A549 (cell line): ENCODE measurements around the gene WNT9A. TPM values are rescaled to one million over a fixed set of nuclear protein-coding genes. Genes with fewer than 3 reads are reported as not detected.

Experiments
- ATAC-seq, 2 experiments: fragments of 200-7000 bp in 1 of 2; fragments of >200 bp in 1 of 2; cut with Nextera tagmentation in 1 of 2; cut with Tn5 transposase in 1 of 2; 3 replicates each; pipeline versions ENCODE4 v1.8.0 to v1.9.1; 2018 to 2020; ENCODE audit warnings: mild to moderate bottlenecking in 1 of 2, moderate library complexity in 1 of 2
- CTCF ChIA-PET: fragments of 300-600 bp; sonication (Branson Sonifier 250); formaldehyde crosslinking; extraction: SDS; loops from one replicate; lab custom pipeline; 2021; ENCODE audit warnings: antibody characterized with exemption, inconsistent platforms; lab: Yijun Ruan, JAX
- POLR2A ChIA-PET: fragments of 350-600 bp; formaldehyde crosslinking; extraction: SDS; loops from one replicate; lab custom pipeline; 2021; ENCODE audit warnings: antibody characterized with exemption, inconsistent platforms; lab: Yijun Ruan, JAX
- DNase-seq, 2 experiments: peaks; one replicate each; pipeline versions ENCODE4 v3.0.0 to v3.0.0-alpha.2; 2011 to 2016; ENCODE audit warnings: low read depth in 1 of 2, low spot score in 1 of 2
- FAIRE-seq: peaks from 2 replicates; lab custom pipeline; 2011; peaks lifted over from hg19 to GRCh38; lab: Jason Lieb, UNC
- H3K27ac ChIP-seq, 2 experiments: fragments of >200 bp; sonication (Bioruptor Twin); formaldehyde crosslinking; 3 replicates each; pipeline ENCODE4 v1.5.1; 2016 to 2017
- H3K4me1 ChIP-seq: fragments of >200 bp; sonication (Bioruptor Twin); formaldehyde crosslinking; 3 replicates; pipeline ENCODE4 v1.6.1; 2016
- H3K4me2 ChIP-seq: fragments of >200 bp; sonication (Bioruptor Twin); formaldehyde crosslinking; 3 replicates; pipeline ENCODE4 v1.6.1; 2016
- H3K4me3 ChIP-seq: fragments of >200 bp; sonication (Bioruptor Twin); formaldehyde crosslinking; 3 replicates; pipeline ENCODE4 v1.5.1; 2016
- H3K9me3 ChIP-seq: fragments of >200 bp; sonication (Bioruptor Twin); formaldehyde crosslinking; 3 replicates; pipeline ENCODE4 v1.6.1; 2016
- BCL3 ChIP-seq: fragments of >200 bp; sonication (Bioruptor Twin); formaldehyde crosslinking; IDR thresholded peaks from 3 replicates; pipeline ENCODE4 v1.6.1; 2016
- BHLHE40 ChIP-seq: IDR thresholded peaks from 2 replicates; pipeline ENCODE4 v1.6.1; 2012; ENCODE audit warnings: low read depth, low read length, inconsistent platforms
- CBX2 ChIP-seq: fragments of 200-600 bp; sonication (generic); IDR thresholded peaks from 2 replicates; pipeline ENCODE4 v1.6.1; 2016; ENCODE audit warnings: low read depth, mild to moderate bottlenecking, borderline replicate concordance
- CEBPB ChIP-seq, 2 experiments: fragments of >200 bp in 1 of 2; sonication (Bioruptor Twin) in 1 of 2; formaldehyde crosslinking in 1 of 2; IDR thresholded peaks; 2 replicates each; pipeline ENCODE4 v1.6.1; 2012 to 2016
- CHD2 ChIP-seq: fragments of 150-350 bp; IDR thresholded peaks from 2 replicates; pipeline ENCODE4 v1.6.1; 2014; ENCODE audit warnings: low read length; ENCODE audit not compliant: partially characterized antibody
- CTCF ChIP-seq: fragments of >200 bp; sonication (Bioruptor Twin); formaldehyde crosslinking; IDR thresholded peaks from 3 replicates; pipeline ENCODE4 v1.5.1; 2016
- EHF ChIP-seq: fragments of 250-450 bp; sonication (Bioruptor Pico); IDR thresholded peaks from 2 replicates; pipeline ENCODE4 v1.5.0; 2020; ENCODE audit warnings: mild to moderate bottlenecking
- EHMT2 ChIP-seq: fragments of 200-600 bp; sonication (generic); IDR thresholded peaks from 2 replicates; pipeline ENCODE4 v1.6.1; 2016; ENCODE audit warnings: antibody characterized with exemption, low read depth, mild to moderate bottlenecking, moderate library complexity
- ESRRA ChIP-seq: fragments of 150-350 bp; IDR thresholded peaks from 2 replicates; pipeline ENCODE4 v1.6.1; 2014; ENCODE audit warnings: mild to moderate bottlenecking, low read length, borderline replicate concordance
- FOSL2 ChIP-seq, 2 experiments: fragments of 450-650 bp in 1 of 2; fragments of >200 bp in 1 of 2; sonication (Bioruptor Twin) in 1 of 2; formaldehyde crosslinking; IDR thresholded peaks; 2 replicates each; pipeline versions ENCODE4 v1.5.0 to v1.6.1; 2016 to 2020; ENCODE audit warnings: mild to moderate bottlenecking in 1 of 2, moderate library complexity in 1 of 2
- FOXS1 ChIP-seq: fragments of 250-450 bp; sonication (Bioruptor Pico); IDR thresholded peaks from 2 replicates; pipeline ENCODE4 v1.5.0; 2020; ENCODE audit warnings: mild to moderate bottlenecking, moderate library complexity
- GATA3 ChIP-seq: IDR thresholded peaks from 2 replicates; pipeline ENCODE4 v1.6.1; 2012; ENCODE audit warnings: borderline replicate concordance
- HEYL ChIP-seq: fragments of 250-450 bp; sonication (Bioruptor Pico); IDR thresholded peaks from 2 replicates; pipeline ENCODE4 v1.8.0; 2021; ENCODE audit warnings: mild to moderate bottlenecking, moderate library complexity
- HOXB13 ChIP-seq: fragments of 250-450 bp; sonication (Bioruptor Pico); IDR thresholded peaks from 2 replicates; pipeline ENCODE4 v1.5.0; 2020; ENCODE audit warnings: low read depth, mild to moderate bottlenecking, moderate library complexity
- JUN ChIP-seq, 2 experiments: fragments of >200 bp; sonication (Bioruptor Twin); formaldehyde crosslinking; IDR thresholded peaks; 2 replicates in 1 of 2; 3 replicates in 1 of 2; pipeline ENCODE4 v1.6.1; 2016 to 2017
- KDM1A ChIP-seq: fragments of 200-600 bp; sonication (generic); IDR thresholded peaks from 2 replicates; pipeline ENCODE4 v1.6.1; 2016; ENCODE audit warnings: low read depth, mild to moderate bottlenecking
- MAX ChIP-seq: IDR thresholded peaks from 2 replicates; pipeline ENCODE4 v1.6.1; 2012
- MYC ChIP-seq: IDR thresholded peaks from 2 replicates; pipeline ENCODE4 v1.6.1; 2012; ENCODE audit warnings: mild to moderate bottlenecking, inconsistent platforms, low read length, improper control_type of control experiment, borderline replicate concordance
- PBX3 ChIP-seq: IDR thresholded peaks from 2 replicates; pipeline ENCODE4 v1.6.1; 2012
- PHF8 ChIP-seq: fragments of 200-600 bp; sonication (generic); IDR thresholded peaks from 2 replicates; pipeline ENCODE4 v1.6.1; 2016; ENCODE audit warnings: low read depth, mild to moderate bottlenecking, antibody characterized with exemption, moderate library complexity, borderline replicate concordance
- POLR2AphosphoS2 ChIP-seq: conservative IDR thresholded peaks from 2 replicates; pipeline ENCODE4 v1.6.1; 2012; ENCODE audit warnings: low read length, improper control_type of control experiment, inconsistent platforms
- SMC3 ChIP-seq: fragments of >200 bp; sonication (Bioruptor Twin); formaldehyde crosslinking; IDR thresholded peaks from 3 replicates; pipeline ENCODE4 v1.6.1; 2018; ENCODE audit warnings: inconsistent platforms
- TP53 ChIP-seq: fragments of 250-450 bp; sonication (Bioruptor Pico); IDR thresholded peaks from 2 replicates; pipeline ENCODE4 v1.5.0; 2021; ENCODE audit warnings: mild to moderate bottlenecking, moderate library complexity
- ZC3H11A ChIP-seq: fragments of 450-650 bp; IDR thresholded peaks from 2 replicates; pipeline ENCODE4 v1.6.1; 2014; ENCODE audit warnings: antibody characterized with exemption, mild to moderate bottlenecking
- ZNF302 ChIP-seq: fragments of 250-450 bp; sonication (Bioruptor Pico); IDR thresholded peaks from 2 replicates; pipeline ENCODE4 v1.9.0; 2021; ENCODE audit warnings: inconsistent platforms, mild to moderate bottlenecking, moderate library complexity
- ZSCAN20 ChIP-seq: fragments of 250-450 bp; sonication (Bioruptor Pico); IDR thresholded peaks from 2 replicates; pipeline ENCODE4 v1.8.0; 2022; ENCODE audit warnings: mild to moderate bottlenecking, moderate library complexity
- WGBS: methylation state at CpG from one replicate; pipeline ENCODE4 v1.1.6; 2017; ENCODE audit errors: missing lambda C conversion rate; 5-methylcytosine and 5-hydroxymethylcytosine counted together
- polyA plus RNA-seq, 4 experiments: library from polyadenylated mRNA; depleted of rRNA in 3 of 4; stranded (reverse); fragments of >200 nt; fragmentation: RNase III in 1 of 4; extraction: RNeasy Plus Mini Kit Qiagen cat#74134 plus additional on column Dnase treatment in 1 of 4; gene quantifications; 2 replicates in 3 of 4; 3 replicates in 1 of 4; pipeline ENCODE4 v1.2.3, GENCODE V29; 2011 to 2017

WNT9A gene
- polyA plus RNA-seq, 2 of the 4 experiments (the other 2 are of a cell fraction) = 0.75 to 1.2 TPM

GRCh38 chr1:227923353-227924167 is 24.2 kb downstream of the WNT9A start:
- H3K4me2 ChIP-seq = no peak overlapping the region
- ATAC-seq (peak in 1 of 2 experiments; percentile 37; a peak in 2 of 6 replicates), DNase-seq (no peak), FAIRE-seq (no peak)
- no peaks in the 10 kb centered on the region for H3K4me1 ChIP-seq
- H3K9me3 ChIP-seq = no peaks in the 10 kb centered on the region
- 74% methylated on average over 12 of the region's 18 CpGs for WGBS
- no peak overlapping the region for H3K27ac ChIP-seq
- TF ChIP-seq BHLHE40 (no peak), MYC (no peak), TP53 (no peak), PBX3 (no peak)
- CTCF ChIA-PET = no interaction called here
- POLR2A ChIA-PET = no interaction called here
- H3K4me3 ChIP-seq = no peak overlapping the region

- Histone ChIP-seq H3K4me1 (no peaks in the 10 kb centered on the region), H3K9me3 (no peaks in the 10 kb centered on the region), H3K27ac (no peak overlapping the region), H3K4me2 (no peak overlapping the region), H3K4me3 (no peak overlapping the region)
- no peak for TF ChIP-seq ZNF302 (CRISPR knock-in tag)
- TF ChIP-seq CBX2 = no peak
- no peak for TF ChIP-seq MYC
- no peak for TF ChIP-seq GATA3
- TF ChIP-seq CEBPB (IDR thresholded peaks at IDR 0.05) = no peak
- TF ChIP-seq MAX = no peak
- no peak for TF ChIP-seq CHD2
- no peak for TF ChIP-seq EHF (CRISPR knock-in tag)
- TF ChIP-seq BCL3 = no peak
- TF ChIP-seq ZSCAN20 = no peak
- TF ChIP-seq EHMT2 = no peak
- TF ChIP-seq POLR2AphosphoS2 = no peak
- no peak for TF ChIP-seq FOXS1
- no peak for TF ChIP-seq JUN (IDR thresholded peaks at IDR 0.05)
- FAIRE-seq (no peak), ATAC-seq (no peak), DNase-seq (no peak)
- 67% methylated on average over 16 of the region's 18 CpGs for WGBS
- ChIA-PET POLR2A (no interaction called here), CTCF (no interaction called here)
These were observed 25.0 kb downstream of the WNT9A start for GRCh38 chr1:227922501-227923352.

- H3K4me1 ChIP-seq = no peaks in the 10 kb centered on the region
- ChIA-PET POLR2A (no interaction called here), CTCF (no interaction called here)
- no peak overlapping the region for H3K27ac ChIP-seq
- H3K4me2 ChIP-seq = no peak overlapping the region
- H3K4me3 ChIP-seq = no peak overlapping the region
- FAIRE-seq = no peak
- 93% methylated on average over 7 of the region's 35 CpGs for WGBS
- no peak for DNase-seq
- no peak for ATAC-seq
- H3K9me3 ChIP-seq = no peaks in the 10 kb centered on the region
- TF ChIP-seq CBX2 = no peak
- no peak for TF ChIP-seq CEBPB (IDR thresholded peaks at IDR 0.05)
- no peak for TF ChIP-seq SMC3
- TF ChIP-seq ESRRA = no peak
- TF ChIP-seq PHF8 = no peak
- no peak for TF ChIP-seq CTCF
- TF ChIP-seq ZC3H11A = no peak
- TF ChIP-seq ZNF302 (CRISPR knock-in tag) = no peak
- no peak for TF ChIP-seq HOXB13 (CRISPR knock-in tag)
- TF ChIP-seq KDM1A = no peak
- no peak for TF ChIP-seq HEYL (CRISPR knock-in tag)
- no peak for TF ChIP-seq BCL3
- TF ChIP-seq FOSL2 (IDR thresholded peaks at IDR 0.05) = no peak
- no peak for TF ChIP-seq FOSL2 (CRISPR knock-in tag; IDR thresholded peaks at IDR 0.05)
These were observed 26.1 kb downstream of the WNT9A start for GRCh38 chr1:227921461-227922185.
